COLO668 (cell line): ENCODE data around the gene FBXO21.
A peak's percentile ranks its signal among the peaks of the same experiment; 100 is the strongest.

Source experiments
- DNase-seq: peaks from one replicate; lab custom pipeline; 2025; ENCODE audit not compliant: unreplicated experiment; lab: John Stamatoyannopoulos, UW

Gene FBXO21

DNA sequence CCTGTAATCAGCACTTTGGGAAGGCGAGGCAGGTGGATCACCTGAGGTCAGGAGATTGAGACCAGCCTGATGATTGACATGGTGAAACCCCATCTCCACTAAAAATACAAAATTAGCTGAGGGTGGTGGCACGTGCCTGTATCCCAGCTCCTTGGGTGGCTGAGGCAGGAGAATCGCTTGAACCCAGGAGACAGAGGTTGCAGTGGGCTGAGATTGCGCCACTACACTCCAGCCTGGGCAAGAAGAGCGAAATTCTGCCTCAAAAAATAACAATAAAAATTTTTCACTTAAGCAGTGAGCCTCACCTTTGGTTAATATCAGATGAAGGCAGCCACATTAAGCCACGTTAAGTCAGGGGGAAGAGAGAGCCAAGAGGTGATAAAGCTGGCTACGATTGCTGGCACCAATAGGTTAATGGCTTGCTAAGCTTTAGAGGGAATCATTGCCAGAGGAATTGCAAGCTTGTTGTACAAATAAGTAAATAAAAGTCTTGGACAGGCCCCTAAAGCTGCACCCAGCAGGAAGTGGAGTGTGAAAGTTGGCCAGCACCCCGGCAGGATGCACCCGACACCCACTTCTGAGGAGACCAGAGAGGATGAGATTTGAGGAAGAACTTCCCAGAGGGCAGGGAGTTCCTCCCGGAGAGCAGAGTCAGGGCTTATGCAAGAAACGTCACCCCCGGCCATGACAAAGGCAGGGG is 49.7 kb downstream of the FBXO21 start:
- DNase-seq = no peak

DNA sequence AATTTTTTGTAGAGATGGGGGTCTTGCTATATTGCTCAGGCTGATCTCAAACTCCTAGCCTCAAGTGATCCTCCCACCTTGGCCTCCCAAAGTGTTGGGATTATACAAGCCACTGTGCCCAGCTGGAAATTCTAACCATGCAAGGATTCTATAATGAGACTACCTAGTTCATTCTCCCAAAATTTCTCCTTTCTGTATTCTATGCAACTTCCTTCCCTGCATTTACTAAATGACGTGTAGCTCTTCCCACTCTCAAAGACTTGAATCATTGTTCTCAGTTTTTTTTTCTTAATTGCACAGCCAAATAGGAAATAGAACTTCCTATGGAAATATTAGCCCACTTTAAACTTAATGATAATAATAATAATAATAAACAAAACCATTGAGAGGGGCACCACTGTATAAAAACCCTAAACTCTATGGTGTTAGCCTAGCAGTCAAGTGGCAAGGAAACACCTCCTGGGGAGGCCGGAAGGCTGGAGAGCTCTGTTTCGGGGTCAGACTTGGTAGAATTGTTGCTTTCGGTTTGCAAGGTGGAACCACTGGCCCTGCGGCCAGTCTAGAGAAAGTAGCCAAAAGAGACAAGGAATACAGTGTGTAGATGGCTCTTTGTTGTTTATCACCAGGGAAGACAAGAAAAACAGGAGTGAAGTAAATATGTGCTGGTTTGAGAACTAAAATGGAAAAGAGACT is 51.1 kb downstream of the FBXO21 start:
- no peak for DNase-seq

DNA sequence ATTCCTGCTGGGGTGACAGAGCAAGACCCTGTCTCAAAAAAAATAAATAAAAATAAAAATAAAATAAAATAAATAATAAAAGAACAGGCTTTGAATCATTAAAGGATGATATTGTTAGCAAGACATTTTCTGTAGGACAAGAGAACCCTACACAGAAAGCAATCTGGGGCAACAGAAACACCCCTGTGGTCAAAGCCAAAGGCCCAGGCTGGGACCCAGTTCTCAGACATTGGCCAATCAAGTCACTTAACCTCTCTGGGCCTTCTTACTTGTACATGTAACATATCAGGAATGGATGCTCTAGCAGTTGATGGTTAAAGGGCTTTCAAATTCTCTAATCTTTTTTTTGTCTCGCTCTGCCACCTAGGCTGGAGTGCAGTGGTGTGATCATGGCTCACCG is 55.5 kb downstream of the FBXO21 start:
- no peak for DNase-seq

DNA sequence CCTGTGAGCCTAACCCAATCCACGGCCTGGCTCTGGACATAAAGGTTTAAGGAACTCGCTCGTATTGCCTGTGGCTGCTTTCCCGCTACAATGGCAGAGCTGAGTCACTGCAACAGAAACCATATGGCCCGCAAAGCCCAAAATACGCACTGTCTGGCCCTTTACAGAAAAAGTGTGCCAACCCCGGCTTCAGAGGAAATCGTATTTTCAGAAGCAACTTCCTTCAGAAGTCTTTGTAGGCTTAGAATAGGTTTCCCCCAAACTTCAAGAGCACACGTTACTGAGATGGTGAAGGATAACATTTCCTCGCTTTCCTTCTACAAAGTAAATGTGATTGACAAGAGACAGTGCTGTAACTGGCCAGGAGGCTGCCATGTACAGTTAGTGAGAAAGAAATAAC is 56.2 kb downstream of the FBXO21 start:
- no peak for DNase-seq

DNA sequence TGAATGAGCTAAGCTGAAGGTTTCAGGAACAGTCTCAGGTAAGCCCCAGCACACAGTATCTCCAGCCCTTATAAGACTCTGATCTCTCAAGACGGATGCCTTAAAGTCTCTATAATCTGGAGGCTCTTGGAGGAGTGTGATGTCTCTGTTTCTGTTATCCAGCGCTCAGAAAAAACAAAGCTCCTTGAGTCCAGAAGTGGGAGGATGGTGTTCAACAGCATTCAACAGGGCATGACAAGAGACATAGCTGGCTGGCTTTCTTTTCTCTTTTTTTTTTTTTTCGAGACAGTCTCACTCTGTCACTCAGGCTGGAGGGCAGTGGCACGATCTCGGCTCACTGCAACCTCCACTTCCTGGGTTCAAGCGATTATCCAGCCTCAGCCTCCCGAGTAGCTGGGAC is 59.5 kb downstream of the FBXO21 start:
- no peak for DNase-seq

DNA sequence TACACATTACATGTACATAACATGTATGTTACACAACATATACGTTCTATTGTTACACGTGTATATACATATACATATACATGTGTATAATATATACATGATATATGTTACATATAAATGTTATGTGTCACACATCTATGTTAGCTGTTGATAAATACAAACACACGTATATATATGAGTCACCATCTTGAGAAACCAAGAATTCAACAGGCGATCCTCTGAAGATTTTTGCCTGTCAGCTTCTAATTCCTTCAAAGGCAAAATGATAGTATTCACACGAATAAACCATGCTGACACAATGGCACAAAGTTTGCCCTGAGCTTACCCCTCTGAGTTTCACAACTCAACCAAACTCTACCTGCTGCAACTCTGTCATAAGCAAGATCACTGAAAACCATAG is 60.9 kb downstream of the FBXO21 start:
- no peak for DNase-seq

DNA sequence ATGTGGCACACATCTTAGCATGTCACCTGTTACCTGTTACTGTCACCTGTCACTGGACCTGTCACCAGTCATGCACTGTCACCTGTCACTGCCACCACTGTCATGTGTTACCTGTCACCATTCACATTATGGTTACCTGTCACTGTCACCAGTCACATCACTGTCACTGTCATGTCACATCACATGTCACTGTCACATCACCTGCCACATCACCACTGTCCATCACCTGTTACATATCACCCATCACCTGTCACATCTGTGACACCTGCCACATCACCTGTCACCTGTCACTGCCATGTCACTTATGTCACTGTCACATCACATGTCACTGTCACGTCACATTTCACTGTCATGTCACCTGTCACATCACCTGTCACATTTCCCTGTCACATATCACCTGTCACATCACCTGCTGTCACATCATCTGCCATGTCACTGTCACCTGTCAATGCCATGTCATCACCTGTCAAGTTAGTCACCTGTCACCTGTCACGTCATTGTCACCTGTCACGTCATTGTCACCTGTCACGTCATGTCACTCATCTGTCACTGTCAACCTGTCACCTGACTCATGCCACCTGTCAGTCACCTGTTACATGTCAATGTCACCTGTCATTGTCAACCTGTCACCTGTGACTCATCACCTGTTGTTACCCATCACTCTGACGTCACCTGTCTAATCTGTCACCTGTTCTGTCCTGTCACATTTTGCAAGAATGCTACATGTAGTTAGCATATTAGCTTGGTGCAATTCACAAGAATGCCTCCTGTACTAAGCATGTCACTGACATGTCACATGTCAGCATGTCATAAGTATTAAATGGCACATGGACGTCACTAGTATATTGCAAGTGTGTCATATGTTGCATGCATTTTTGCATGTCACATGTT is 62.1 kb downstream of the FBXO21 start:
- DNase-seq = no peak

DNA sequence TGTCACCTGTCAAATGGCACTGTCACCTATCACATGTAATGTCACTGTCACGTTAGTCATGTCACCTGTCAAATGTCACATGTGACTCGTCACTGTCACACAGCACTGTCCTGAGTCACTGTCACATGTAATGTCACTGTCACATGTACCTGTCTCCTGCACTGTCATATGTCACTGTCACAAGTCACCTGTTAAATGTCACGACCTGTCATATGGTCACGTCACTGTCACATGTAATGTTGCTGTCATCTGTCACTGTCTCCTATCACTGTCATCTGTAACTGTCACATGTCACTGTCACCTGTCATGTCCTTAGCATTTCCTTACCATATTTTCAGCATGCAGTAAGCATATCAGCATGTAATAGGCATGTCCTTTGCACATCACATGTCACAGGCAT is 63.9 kb downstream of the FBXO21 start:
- DNase-seq = no peak

DNA sequence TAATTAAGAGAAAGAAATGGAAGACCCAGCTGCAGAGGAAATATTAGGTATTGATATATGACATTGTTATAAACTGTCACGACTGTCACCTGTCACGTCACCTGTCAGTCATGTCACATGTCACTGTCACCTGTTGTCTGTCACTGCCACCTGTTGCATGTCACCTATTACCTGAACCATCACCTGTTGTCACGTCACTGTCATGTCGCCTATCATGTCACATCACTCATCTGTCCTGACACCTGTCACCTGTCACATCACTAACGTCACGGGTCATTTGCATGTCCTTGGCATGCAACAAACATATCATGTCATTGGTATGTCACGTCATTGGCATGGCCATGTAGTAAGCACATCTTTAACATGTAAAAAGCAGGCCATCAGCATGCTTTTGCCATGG is 64.5 kb downstream of the FBXO21 start:
- DNase-seq = no peak

DNA sequence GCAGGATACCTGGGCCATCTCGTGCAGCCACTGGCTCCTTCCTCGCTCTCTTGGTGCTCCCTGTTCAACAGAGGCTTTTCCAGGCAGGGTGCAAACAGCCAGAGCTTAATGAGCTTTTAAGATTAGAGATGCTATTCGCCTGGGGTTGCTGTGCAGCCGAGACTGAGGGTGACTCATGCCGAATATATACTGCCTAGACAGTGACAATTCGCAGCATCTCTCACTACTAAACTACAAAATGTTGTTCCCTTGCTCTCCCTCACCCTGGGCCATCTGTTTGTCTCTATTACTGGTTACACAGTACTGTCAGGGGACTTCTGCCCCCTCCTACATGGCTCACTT is 65.0 kb downstream of the FBXO21 start:
- DNase-seq = no peak

DNA sequence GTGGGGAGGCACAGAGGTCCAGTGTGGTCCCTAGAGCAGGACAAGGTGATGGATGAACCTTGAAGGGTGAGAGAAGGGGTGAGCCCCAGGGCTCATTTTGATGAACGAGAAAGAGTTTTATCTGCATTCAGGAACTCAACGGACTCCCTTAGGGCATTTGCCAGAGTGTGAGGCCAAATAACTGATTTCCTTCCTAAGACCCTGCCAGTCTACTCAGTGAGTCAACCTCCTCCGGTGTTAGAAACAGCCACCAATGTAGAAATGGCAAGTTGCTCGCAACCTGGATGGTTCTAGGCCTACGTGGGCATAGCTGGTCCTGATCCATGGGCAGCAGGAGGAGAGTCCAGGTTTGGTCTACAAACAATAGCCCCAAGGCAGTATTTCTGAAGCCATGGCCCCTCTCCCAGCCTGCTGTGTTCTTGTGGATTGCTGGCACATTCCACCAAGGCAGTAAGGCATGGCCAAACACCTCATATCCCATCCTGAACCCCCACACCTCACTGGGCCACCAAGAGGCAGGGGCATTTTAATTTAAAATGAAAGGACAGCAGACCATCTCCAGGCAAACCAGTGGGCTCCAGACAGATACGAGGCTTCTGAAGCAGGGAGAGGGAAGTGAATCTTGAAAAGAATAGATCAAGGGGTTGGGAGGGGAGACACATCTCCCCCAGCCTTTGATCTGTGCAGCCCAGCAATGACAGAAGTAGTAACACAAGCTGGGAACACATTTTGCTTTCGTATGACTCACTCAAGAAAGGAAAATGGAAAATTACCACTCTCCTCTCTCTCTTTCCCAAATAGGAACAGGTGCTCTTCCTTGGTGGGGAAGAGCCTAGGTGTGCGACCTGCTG is 65.6 kb downstream of the FBXO21 start:
- no peak for DNase-seq

DNA sequence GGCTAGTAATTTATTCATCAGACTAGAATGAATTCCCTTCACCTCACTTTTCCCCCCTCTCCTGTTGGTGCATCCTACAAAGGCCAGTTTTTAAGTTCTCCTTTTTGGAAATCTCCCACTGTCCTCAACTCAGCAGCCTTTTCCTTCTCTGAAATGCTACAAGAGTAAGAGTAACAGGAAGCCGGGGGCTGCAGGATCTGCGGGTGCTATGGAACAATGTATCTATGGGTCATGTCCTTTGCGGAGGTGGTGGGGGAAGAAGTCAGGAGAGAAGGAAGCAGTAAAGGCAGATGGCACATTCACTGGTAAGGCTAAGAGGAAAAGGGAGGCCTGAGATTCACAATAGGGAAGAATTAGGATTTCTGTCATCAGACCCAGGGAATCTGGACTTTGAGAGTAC is 68.8 kb downstream of the FBXO21 start:
- DNase-seq = no peak

DNA sequence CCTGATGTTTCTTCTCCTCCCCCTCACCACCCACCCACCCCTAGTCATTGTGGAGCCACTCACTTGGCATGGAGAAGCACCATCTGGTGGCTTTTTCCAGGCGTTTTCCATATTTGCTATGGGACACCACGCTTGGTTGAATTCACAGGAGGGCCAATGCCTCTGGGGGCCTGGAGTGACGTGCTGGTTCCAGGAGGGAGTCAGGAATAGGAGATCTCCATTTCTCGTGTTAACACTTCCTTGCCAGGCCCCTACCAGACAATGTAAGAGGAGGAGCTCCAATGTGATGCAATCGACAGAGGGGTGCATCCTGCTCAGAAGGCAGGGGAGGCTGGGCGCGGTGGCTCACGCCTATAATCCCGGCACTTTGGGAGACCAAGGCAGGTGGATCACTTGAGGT is 69.5 kb downstream of the FBXO21 start:
- DNase-seq = no peak

DNA sequence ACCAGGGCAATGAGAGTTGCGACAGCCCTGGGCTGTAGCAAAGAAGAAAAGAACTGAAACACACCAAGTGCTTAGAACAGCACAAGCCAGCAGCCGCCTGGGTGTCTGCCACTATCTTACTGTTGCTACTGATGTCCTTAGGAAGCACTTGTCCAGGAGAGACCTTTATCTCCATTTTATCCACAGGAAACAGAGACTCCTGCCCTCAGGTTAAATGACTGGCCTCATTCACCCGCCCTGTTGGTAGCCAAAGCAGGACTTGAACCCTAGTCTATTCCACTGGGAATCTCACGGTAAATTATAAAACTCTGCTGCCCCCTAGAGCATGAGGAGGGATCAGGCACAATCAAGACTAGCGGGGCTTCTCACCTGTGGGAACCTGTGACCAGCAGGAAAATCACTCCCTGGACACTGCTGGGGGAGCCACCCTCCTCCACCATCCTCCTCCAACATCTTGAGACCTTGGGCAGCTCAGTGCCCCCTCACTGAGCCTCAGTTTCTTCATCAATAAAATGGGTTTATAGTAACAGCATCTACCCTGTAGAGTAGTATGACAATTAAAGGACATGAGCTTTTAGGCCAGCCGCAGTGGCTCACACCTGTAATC is 70.6 kb downstream of the FBXO21 start:
- DNase-seq = peak; percentile 52

DNA sequence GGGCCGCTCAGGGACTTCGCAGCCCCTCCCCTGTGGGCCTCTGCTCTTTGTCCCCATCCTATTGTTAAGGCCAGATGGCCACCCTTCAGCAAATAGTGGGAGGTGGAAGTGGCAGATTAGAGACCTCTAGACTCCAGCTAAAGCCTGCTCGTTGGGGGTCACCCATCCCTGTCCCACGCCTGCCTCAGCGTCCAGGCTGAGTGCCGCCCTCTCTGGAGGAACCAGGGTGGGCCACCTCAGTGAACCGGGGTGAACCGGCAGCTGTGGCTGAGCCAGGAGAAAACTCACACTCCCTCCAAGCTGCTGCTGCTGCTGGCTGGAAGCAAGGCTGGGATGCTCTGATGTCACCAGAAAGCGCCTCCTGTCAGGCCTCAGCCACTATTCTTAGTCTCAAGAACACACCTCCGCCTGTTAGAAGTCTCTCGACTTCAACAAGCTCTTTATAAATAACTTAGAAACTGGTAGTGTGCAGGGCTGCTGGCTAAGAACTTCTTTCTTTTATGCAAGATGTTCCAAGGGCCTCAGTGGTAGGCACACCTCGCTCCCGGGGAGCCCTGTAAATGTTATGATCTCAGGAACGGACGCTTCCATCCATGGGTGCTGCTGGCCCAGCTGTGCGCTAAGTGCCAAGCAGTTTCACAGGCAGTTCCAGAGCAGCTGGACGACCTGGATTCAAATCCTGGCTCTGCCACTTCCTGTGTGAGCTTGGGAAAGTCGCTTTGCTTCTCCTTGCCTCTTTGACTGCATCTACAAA is 71.3 kb downstream of the FBXO21 start:
- peak; percentile 59 for DNase-seq

DNA sequence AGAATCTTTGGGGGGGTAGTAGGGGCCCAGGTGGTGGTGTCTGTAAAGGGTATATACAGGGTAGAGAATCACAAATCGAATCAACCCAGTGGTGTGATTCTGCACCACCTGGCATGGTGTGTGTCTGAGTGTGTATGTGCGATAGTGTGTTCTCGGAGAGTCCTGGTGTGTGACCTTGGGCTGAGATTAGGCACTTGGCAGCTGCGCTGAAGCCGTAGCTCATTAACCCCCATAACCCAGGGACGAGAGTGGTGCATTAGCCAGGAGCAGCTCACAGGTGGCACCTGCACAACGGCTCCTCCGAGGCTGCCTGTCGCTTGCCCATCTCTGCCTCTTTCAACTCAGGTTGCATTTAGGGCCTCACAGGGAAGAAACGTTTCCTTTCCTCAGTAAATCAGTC is 75.5 kb downstream of the FBXO21 start:
- peak; percentile 55 for DNase-seq

DNA sequence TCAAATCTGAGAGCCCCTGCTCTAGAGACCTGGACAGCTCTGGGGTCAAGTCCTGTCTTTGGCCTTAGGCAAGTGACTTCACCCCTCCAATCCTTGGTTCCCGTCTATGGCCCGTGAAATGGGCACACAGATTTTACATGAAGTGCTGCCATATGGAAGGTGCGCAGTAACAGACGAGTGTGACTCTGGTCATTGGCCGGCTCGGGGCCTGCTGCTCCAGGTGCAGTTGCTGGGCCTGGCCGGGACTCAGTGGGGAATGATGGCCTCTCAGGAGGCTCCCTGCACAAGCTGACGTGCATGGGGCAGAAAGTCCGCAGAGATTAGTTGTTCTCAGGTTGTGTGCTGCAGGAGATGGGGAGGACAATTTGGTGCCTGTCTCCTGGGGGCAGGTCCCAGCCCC is 77.0 kb downstream of the FBXO21 start:
- DNase-seq = no peak

DNA sequence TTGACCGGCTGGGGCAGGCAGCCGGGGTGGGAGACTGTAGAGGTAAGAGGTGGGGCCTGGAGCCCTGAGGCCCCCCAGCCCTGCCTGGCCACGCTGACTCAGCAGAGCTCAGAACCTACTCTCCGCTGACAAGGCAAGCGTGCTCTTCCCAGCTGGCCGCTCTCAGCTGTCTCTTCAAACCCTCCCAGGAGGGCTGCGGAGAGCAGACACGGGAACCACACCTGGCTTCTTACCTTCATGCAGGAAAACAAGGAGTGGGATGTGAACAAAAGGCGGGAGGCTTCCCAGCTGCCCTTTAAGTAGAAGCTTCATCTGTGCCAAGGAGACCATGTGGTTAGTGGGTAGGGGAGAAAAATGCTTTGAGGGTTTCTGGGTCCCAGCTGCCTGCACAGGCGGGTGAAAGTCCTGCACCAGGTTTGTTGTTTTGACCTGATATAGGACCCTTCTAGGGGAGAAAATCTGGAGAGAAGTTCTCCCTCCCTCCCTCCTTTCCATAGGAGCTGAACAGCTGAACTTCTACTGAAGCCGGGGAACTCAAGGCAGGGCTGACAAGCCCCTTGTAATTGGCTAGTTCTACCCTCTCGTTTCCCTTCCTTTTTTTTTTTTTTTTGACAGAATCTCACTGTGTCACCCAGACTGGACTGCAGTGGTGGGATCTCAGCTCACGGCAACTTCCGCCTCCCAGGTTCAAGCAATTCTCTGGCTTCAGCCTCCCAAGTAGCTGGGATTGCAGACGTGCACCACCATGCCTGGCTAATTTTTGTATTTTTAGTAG is 78.3 kb downstream of the FBXO21 start:
- DNase-seq = peak; percentile 81

DNA sequence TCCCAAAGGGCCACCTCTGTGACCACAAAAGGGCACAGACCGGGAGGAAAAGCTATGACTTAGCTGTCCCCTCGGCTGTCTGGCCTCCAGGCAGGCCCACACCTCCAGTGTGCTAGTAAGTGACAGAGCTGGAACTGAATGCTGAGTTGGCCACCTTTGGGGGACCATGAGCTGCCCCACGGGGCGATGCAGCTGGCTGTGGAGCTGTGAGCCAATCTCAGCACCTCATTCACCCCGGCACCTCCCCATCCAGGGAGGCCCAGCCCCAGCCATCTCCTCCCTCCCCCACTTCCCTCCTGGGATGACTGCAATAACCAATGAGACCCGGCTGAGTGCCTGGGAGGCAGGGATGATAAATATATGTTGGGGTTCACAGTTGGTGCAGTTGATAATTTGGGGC is 78.9 kb downstream of the FBXO21 start:
- peak; percentile 43 for DNase-seq
